GM12891 (cell line): ENCODE measurements around the gene FAM20A.

Experiments used
- PAX5 ChIP-seq: IDR thresholded peaks from 2 replicates; pipeline ENCODE4 v1.6.1; 2011; ENCODE audit warnings: low read length, moderate library complexity, mild to moderate bottlenecking; ENCODE audit not compliant: insufficient read depth, severe bottlenecking
- POLR2A ChIP-seq: IDR thresholded peaks from 2 replicates; pipeline ENCODE4 v1.6.1; 2011; ENCODE audit warnings: low read depth, low read length, control low read depth
- POLR2AphosphoS5 ChIP-seq: IDR thresholded peaks from 2 replicates; pipeline ENCODE4 v1.6.1; 2011; ENCODE audit warnings: low read depth, low read length, control low read depth
- POU2F2 ChIP-seq: IDR thresholded peaks from 2 replicates; pipeline ENCODE4 v1.6.1; 2011; ENCODE audit warnings: low read depth, mild to moderate bottlenecking, control low read depth, low read length, moderate library complexity
- SPI1 ChIP-seq: IDR thresholded peaks from 2 replicates; pipeline ENCODE4 v1.6.1; 2011; ENCODE audit warnings: low read depth, low read length, control low read depth
- TAF1 ChIP-seq: IDR thresholded peaks from 2 replicates; pipeline ENCODE4 v1.6.1; 2011; ENCODE audit warnings: low read depth, low read length, control low read depth

DNA sequence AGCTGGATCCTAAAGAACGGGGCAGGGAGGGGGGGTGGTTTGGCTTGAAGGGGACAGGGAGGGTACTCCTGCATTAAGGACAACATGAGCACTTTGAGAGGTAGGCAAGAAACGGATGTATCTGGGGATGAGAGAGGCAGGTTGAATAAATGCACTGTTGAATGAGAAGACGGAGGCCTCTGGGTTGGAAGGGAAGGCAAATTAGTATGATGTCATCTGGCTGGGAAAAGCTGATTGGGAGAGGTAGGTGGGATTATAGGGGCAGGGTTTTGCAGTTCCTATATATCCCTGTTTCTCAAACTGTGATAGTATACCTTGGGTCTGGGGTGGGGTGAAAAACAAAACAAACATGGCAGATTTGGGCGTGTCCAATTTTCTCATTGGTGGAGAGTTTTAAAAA lies 44.6 kb downstream of the FAM20A start:
- no peak for TF ChIP-seq POLR2A
- no peak for TF ChIP-seq SPI1
- TF ChIP-seq TAF1 = no peak
- TF ChIP-seq POLR2AphosphoS5 = no peak
- TF ChIP-seq PAX5 = no peak
- TF ChIP-seq POU2F2 = no peak
